DMS114 treated with DMSO at 0.1 percent for 48 hours (cell line): ENCODE measurements around the gene ATP11A.

ENCODE experiments used
- DNase-seq: peaks from one replicate; lab custom pipeline; 2025; ENCODE audit not compliant: unreplicated experiment; lab: John Stamatoyannopoulos, UW

ATP11A gene

GRCh38 chr13:112738606-112739005 is 48.8 kb downstream of the ATP11A start:
- DNase-seq, result no peak

- DNase-seq, result no peak
Measured at GRCh38 chr13:112740502-112741131, 50.8 kb downstream of the ATP11A start.

GRCh38 chr13:112741185-112741755 is 51.4 kb downstream of the ATP11A start:
- no peak for DNase-seq

- no peak for DNase-seq
Measured at GRCh38 chr13:112741835-112742570, 52.2 kb downstream of the ATP11A start.

GRCh38 chr13:112742583-112742982 is 52.7 kb downstream of the ATP11A start:
- DNase-seq, result no peak

- DNase-seq, result no peak
Measured at GRCh38 chr13:112743451-112744167, 53.8 kb downstream of the ATP11A start.

GRCh38 chr13:112744168-112745021 is 54.6 kb downstream of the ATP11A start:
- DNase-seq, result no peak

GRCh38 chr13:112746044-112746443 is 56.2 kb downstream of the ATP11A start:
- no peak for DNase-seq

- DNase-seq, result no peak
Measured at GRCh38 chr13:112747256-112747655, 57.4 kb downstream of the ATP11A start.

GRCh38 chr13:112748947-112749735 is 59.3 kb downstream of the ATP11A start:
- DNase-seq, result no peak

GRCh38 chr13:112750570-112750969 is 60.7 kb downstream of the ATP11A start:
- no peak for DNase-seq

- DNase-seq, result no peak
Measured at GRCh38 chr13:112751617-112752016, 61.8 kb downstream of the ATP11A start.

GRCh38 chr13:112752211-112752610 is 62.4 kb downstream of the ATP11A start:
- no peak for DNase-seq

- DNase-seq, result no peak
Measured at GRCh38 chr13:112752711-112753541, 63.1 kb downstream of the ATP11A start.

- no peak for DNase-seq
Measured at GRCh38 chr13:112753833-112754232, 64.0 kb downstream of the ATP11A start.

- DNase-seq, result no peak
Measured at GRCh38 chr13:112754281-112755025, 64.6 kb downstream of the ATP11A start.

- DNase-seq, result no peak
Measured at GRCh38 chr13:112755331-112755730, 65.5 kb downstream of the ATP11A start.

- DNase-seq, result no peak
Measured at GRCh38 chr13:112756081-112756480, 66.2 kb downstream of the ATP11A start.
